GM21515 (cell line): Measurements from ENCODE around the gene AP4S1.

Experiments
- ATAC-seq: cut with Tn5 transposase; IDR thresholded peaks from one replicate; pipeline ENCODE4 v1.9.1; 2021; ENCODE audit not compliant: unreplicated experiment

Gene AP4S1

DNA sequence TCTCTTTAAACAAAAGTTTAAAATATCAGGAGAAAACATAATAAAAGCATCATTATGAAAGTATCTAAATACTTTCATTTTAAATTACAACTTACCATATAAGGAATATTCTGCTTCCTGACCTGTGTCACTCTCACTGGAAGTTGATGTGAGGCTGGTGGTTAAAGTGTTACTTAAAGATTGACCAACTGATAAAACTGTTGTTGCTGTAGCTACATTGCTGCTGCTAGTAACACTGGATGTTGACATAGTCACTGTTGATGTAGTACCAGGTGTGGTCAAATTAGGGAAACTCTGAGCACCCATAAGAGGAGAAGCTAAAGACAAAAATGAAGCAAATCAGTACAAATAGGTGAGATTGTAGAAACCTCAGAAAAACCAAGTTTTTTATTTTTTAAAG, 102.2 kb downstream of the AP4S1 start:
- ATAC-seq = no peak

DNA sequence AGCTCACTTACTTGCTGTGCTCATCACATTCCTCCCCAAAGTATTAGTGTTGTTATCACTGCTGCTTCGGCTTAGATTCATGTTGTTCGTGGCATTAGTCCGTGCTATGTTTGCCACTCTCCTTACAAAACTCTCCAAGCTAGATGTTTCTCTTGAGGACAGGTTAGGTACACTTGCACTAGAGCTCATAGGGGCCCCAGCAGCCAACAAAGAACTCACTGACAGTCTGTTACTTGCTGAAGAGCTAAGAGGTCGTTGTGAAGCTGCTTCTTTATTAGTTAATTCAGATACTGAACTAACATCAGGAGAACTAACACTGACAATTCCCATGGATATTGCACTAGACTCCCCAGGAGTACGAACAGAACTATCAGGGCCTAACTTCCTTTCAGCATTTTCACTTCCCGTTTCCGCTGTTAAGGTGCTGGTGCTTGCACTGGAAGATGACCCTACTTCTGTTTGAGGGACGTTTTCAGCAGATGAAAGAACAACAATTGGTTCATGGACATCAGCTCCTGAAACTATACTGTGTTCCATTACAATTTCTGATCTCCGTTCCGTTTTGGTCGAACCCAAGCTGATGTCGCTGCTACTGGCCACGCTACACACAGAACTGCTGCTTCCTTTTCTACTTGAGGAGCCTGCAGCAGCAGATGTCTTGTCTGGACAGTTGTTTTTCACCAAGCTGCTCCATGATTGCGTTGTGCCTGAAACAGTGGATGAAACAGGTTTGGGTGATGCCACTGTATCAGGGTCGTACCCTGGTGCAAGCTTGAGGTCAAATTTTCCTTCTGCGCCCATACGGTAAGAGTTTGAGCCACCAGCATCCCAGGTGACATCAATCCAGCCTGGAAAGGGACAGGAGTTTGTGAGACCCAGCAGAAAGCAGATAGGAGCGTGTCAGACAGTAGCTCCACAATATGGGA, 103.4 kb downstream of the AP4S1 start:
- no peak for ATAC-seq

DNA sequence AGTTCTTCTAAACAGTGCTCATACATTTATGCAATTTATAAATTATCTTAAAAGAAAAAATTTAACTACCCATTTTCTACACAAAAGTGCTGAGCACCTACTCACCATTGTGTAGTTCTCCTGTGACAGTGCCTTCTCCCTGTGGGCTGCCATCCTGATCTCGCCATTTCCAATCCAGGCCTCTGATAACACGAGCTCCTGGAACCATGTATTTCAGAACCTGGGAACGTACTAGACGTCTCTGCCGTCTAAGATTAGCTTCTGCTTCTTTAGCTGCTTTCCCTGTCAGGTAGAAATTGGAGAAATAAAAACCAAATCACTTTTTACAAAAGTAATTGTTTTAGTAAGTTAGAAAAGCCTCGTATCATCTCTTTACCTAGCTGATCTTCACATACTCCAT, 107.7 kb downstream of the AP4S1 start:
- ATAC-seq = no peak

DNA sequence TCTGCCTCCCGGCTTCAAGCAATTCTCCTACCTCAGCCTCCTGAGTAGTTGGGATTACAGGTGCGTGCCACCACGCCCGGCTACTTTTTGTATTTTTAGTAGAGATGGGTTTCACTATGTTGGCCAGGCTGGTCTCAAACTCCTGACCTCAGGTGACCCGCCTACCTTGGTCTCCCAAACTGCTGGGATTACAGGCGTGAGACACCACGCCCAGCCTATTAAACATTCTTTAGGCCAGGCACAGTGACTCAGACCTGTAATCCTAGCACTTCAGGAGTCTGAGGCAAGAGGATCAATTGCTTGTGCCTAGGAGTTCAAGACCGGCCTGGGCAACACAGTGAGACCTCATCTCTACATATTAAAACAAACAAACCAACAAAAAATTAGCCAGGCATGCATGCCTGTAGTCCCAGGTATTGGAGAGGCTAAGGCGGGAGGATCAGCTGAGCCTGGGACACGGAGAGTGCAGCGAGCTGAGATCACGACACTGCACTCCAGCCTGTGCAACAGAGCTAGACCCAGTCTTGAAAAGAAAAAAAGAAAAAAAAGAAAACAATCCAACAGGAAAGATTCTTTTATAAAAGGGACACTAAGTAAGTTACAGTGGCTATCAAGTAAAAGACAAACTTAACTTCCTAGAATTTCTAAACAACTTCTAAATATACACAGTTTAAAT, 111.9 kb downstream of the AP4S1 start:
- no peak for ATAC-seq

DNA sequence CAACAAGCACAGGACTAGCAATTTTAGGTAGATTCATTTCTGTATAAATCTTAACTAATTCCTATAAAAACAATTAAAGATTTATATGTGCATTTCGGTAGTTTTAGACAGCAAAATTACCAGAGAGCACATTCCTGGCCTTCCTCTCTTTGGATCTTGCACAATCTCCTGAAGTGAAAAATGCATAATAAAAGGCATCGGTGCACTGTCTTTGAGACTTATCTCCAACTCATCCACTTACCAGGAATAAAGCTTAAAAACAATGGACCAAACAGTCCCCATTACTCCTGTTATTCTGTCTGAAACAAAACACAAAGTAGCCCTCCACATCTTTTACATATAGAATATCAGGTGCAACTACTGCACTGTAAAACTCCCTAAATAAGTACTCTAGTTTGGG, 112.9 kb downstream of the AP4S1 start:
- no peak for ATAC-seq

DNA sequence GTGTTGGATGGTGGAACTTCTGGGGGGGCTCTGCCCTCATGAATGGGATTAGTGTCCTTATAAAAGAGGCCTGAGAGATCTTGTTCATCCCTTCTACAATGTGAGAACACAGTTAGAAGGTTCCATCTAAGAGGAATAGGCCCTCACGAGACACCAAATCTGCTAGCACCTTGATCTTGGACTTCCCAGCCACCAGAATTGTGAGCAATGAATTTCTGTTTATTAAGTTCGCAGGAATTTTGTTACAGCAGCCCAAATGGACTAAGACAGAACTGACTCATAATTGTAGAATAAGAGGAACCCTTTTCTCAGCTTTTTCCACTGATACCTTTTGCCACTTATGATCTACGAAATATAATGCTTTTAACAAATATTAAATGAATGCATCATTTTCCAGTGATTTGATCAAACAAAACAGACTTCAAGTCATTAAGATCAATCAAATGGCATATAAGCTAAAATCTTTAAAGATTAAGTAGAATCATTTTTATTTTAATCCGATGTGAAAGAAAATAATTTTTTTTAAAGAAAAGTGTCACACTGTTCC, 113.9 kb downstream of the AP4S1 start:
- ATAC-seq = no peak

DNA sequence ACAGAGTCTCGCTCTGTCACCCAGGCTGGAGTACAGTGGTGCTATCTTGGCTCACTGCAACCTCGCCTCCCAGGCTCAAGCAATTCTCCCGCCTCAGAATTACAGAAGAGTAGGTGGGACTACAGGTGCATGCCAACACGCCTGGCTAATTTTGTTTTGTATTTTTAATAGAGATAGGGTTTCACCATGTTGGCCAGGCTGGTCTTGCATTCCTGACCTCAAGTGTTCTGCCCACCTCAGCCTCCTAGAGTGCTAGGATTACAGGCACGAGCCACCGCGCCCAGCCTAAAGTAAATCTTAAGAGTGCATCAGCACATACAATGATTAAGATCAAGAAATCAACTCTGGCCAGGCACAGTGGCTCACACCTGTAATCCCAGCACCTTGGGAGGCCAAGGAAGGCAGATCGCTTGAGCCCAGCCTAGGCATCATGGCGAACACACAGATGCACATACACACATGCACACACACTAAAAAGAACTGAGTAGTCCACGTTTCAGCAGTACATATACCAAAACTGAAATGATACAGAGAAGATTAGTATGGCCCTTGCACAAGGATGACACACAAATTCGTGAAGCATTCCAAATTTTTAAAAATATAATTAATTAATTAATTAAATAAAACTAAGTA, 117.1 kb downstream of the AP4S1 start:
- ATAC-seq = no peak
